Measurements from ENCODE around the gene BEST2.

The BEST2 gene

GRCh38 chr19:12731337-12731736 is 20.3 kb upstream of the BEST2 start:
- no peak for DNase-seq

GRCh38 chr19:12733369-12734214 is 18.0 kb upstream of the BEST2 start:
- DNase-seq = peak; percentile 62

- DNase-seq = peak; percentile 100
These were observed 14.4 kb upstream of the BEST2 start, which contains the start of gene GET3 for GRCh38 chr19:12736995-12737834. Gene GET3 (plus strand): TSS chr19:12737497. CDS start chr19:12737506, 9 bp downstream.

- DNase-seq = no peak
These were observed 13.7 kb upstream of the BEST2 start for GRCh38 chr19:12737835-12738351.

GRCh38 chr19:12745166-12745897 is 6.3 kb upstream of the BEST2 start:
- DNase-seq = peak; percentile 29

- DNase-seq = no peak
These were observed 3.1 kb upstream of the BEST2 start for GRCh38 chr19:12748489-12748888.

- peak; percentile 10 for DNase-seq
These were observed 1.6 kb upstream of the BEST2 start for GRCh38 chr19:12749938-12750521.

GRCh38 chr19:12750851-12751250 is 740 bp upstream of the BEST2 start:
- DNase-seq = no peak

- no peak for DNase-seq
These were observed 628 bp downstream of the BEST2 start for GRCh38 chr19:12752056-12752781.

GRCh38 chr19:12754465-12755196 is 3.0 kb downstream of the BEST2 start:
- DNase-seq = no peak

- no peak for DNase-seq
These were observed 4.7 kb downstream of the BEST2 start for GRCh38 chr19:12756150-12756883.

GRCh38 chr19:12757544-12758274 is 6.1 kb downstream of the BEST2 start:
- peak; percentile 63 for DNase-seq

GRCh38 chr19:12759686-12760085 is 8.1 kb downstream of the BEST2 start:
- DNase-seq = no peak

GRCh38 chr19:12763100-12763499 is 11.5 kb downstream of the BEST2 start:
- no peak for DNase-seq

- no peak for DNase-seq
These were observed 13.1 kb downstream of the BEST2 start for GRCh38 chr19:12764698-12765097.

GRCh38 chr19:12766051-12766521 is 14.5 kb downstream of the BEST2 start:
- peak; percentile 80 for DNase-seq

- DNase-seq = no peak
These were observed 15.6 kb downstream of the BEST2 start for GRCh38 chr19:12767150-12767549.

GRCh38 chr19:12767666-12768065 is 16.1 kb downstream of the BEST2 start:
- no peak for DNase-seq

GRCh38 chr19:12769689-12770088 is 18.1 kb downstream of the BEST2 start:
- no peak for DNase-seq
